D341Med (cell line): ENCODE measurements around the gene NUP153.
A peak's percentile ranks its signal among the peaks of the same experiment; 100 is the strongest.
"Not testable (repeated sequence)": the region's sequence is repeated elsewhere in the genome, so short reads cannot be mapped to it uniquely, and the experiment has no call there.

Source experiments
- DNase-seq: peaks from one replicate; pipeline ENCODE4 v3.0.0; 2012; ENCODE audit warnings: low spot score

Gene NUP153

DNA sequence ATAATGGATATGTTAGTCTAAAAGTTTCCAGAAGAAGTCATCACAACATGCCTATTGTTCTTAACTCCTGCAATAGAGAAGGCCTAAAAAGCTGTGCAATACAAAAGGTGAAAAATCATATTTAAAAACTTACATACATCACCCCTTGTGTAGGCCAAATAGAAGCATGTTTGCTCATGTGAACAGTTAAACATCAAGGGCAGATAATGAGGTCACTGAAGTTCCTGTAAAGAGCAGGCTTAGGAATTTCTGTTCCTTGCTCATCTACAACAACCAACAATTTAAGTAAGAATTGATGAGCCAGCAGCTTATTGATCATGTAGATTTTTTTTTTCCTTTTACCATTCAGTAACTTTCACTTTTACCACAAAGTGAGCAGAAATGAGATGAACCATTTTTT is 7.5 kb upstream of the NUP153 start:
- DNase-seq = no peak

DNA sequence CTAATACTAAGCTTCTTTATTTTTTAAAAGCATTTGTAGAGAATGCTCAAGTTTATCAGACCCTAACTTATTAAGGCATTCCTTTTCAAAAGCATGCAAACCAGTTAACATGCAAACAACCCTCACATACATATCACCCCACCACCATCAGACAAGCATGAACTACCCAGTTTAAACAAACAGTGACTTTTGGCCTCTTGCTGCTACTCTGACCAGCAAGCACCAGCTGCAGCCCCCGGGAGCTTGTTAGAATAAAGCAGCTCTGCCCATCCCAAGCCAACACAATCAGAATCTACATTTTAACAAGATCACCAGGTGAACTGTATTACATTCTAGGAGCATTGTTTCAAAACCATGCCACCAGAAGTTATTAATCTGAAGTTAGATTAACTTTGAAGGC is 5.9 kb upstream of the NUP153 start:
- DNase-seq = no peak

- no peak for DNase-seq
Observed at GRCh38 chr6:17710331-17710730, 3.6 kb upstream of the NUP153 start.

DNA sequence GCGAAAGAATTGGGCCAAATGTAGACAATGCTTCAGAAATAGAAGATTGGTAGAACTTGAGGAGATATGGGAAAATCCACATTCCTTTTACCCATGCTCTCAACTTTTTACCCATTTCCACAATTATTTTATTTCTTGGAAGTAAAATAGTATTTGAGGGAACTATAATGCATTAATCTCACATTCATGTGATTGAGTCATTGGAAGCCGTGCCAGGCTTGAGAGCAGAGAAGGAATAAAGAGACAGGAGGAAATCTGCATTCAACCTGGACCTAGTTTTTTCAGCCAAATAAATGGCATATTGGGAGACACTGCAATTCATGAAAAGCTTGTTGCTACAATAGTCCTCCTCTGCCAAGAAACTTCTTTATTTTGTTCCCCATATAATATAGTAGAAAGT is 2.8 kb upstream of the NUP153 start:
- no peak for DNase-seq

GRCh38 chr6:17708035-17708434 is 1.3 kb upstream of the NUP153 start:
- not testable (repeated sequence) for DNase-seq

- DNase-seq = no peak
Observed at GRCh38 chr6:17707371-17707651, 586 bp upstream of the NUP153 start.

DNA sequence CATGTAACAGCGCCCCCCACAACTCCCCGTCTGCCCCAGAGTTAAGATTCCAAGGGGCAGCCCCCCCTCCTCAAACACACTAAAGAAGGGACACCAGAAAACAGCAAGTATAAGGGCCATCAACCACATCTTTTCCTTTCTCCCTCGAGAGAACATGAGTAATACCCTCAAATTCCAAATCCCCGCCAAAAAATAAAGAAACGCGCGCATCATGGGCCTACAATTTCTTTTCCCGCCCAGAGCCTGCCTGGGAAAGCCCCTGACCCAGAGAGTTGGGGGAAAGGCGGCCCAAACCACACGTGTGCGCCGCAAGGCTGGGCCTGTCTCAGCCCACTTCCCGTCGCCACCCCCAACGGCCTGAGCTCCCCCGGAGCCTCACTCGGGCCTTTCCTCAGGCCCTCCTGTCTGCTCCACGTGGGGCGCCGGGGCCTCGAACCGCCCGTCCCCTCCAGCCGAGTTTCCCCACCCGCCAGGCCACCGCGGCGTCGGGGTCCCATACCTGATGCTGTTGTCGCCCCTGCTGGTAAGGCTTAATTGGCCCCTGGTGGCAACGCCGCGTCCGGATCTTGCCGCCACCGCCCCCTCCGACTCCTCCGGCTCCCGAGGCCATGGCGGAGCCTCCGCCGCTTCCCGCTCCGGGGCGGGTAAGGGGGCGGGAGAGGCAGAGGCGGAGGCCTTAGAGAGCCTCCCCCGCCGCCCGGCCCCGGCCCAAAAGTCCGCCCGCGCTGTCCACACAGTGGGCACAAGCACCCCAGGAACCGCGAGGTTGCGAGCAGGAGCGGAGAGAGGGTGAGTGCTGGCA is 746 bp downstream of the NUP153 start:
- DNase-seq = peak; percentile 70

DNA sequence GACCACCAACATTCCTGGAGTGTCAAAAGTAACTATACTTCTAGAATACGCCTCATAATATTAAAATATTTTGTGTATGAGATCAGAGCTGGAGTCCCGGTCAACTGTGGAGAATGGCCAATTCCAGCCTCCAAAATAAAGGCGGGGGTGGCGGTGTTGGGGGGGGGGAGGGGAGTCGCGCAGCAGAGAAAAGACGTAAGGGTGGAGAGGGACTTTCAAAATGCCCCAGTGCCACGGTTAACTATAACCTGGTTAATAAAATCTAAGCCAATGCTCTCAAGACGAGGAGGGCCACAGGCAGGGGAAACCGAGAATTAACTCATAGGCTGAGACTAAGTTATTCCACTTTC is 1.3 kb downstream of the NUP153 start:
- peak; percentile 47 for DNase-seq

- DNase-seq = no peak
Observed at GRCh38 chr6:17703256-17703694, 3.5 kb downstream of the NUP153 start.

DNA sequence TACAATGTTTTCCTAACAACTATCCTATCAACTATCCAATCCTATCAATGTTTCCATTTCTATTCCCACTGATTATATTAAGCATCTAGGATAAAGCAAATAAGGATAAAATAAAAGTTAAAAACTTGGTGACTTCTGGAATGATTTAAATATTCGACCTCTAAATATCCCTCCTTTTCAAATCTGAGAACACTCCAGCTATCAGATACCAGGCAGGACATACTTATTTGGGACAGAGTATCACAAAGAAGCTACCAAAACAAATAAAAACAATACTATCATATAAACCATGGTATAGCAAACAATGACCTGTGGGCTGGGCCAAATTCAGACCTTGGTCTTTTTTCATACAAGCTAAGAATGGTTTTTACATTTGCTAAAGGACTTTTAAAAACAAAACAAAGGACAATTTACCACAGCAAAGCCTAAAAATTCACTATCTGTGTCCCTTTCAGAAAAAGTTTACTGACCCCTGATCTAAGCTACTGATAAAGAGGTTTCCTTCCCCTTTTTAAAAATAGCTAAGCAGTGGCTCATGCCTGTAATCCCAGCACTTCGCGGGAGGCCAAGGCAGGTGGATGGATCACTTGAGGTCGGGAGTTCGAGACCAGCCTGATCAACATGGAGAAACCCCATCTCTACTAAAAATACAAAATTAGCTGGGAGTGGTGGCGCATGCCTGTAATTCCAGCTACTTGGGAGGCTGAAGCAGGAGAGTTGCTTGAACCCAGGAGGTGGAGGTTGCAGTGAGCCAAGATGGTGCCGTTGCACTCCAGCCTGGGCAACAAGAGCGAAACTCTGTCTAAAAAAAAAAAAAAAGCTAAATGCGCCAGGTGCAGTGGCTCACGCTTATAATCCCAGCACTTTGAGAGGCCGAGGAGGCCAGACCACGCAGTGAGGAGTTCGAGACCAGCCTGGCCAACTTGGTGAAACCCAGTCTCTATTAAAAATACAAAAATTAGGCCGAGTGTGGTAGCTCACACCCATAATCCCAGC is 6.0 kb downstream of the NUP153 start:
- DNase-seq = no peak

DNA sequence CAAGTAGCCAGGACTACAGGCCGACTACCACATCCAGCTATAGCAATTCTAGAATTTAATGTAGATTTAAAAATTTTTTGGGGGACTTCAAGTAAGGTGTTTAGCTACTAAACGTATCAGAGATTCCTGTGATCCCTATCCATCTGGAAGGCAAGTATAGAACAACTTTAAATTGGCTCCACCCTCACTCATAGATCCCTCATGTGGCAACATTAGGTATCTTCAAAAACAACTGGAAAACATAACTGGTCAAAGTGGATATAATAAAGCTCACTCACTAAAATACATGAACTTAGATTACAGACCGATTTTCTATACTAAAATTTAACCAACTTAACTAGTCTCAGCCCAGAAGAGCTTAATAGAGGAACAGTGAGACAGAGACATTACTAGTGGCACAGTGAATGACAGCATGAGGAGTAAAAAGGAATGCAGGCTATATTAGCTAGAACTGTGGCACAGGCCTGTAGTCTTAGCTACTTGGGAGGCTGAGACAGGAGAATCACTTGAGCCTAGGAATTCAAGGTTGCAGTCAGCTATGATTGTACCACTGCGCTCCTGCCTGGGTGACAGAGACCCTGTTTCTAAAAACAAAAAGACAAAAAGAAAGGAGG is 14.7 kb downstream of the NUP153 start:
- no peak for DNase-seq

DNA sequence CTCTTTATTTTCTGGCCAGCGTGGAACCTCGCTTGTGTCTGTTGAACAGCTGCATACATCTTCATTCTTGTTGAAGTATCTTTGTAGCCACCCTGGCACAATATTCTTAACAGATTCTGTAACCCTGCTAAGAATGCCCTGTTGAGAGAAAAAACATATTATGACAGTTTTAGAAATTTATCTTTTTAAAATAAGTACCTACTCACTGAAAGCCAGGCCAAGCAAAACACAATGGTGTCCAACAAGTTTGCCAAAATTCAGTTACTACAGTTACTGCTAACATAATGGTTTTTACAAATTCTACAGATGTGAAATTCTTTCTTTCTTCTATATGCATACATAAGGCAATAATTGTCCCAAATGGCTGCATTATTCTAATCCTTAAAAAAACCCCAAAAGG is 18.2 kb downstream of the NUP153 start:
- DNase-seq = no peak

DNA sequence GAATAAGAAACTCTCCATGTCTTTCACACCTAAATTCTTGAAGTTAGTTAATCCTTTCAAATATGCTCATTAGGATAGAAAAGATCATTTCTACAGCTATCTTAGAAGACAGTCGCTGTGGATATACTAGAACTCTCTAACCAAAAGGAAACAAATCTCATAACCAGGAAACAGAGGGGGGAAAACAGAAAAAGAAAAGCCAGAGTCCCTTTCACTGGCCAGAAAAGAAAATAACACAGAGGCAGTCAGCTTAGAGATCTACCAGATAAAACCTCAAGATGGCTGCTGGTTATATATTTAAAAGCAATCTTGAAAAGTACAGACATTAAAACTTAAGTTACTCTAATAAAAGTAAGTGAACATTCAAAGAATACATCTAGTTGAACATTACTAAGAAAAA is 19.6 kb downstream of the NUP153 start:
- no peak for DNase-seq

DNA sequence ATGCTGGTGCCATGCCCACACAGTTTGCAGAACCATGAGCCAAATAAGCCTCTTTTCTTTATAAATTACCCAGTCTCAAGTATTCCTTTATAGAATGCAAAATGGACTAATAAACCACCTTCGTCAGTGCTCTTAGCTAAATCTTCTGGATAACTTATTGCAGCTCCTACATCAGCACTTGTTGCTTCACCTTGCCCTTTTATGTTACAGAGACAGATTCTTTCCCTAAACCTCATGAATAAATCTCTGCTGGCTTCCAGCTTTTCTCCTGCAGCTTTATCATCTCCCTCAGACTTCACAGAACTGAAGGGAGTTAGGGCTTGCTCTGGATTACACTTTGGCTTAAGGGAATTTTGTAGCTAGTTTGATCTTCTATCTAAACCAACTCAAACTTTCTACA is 22.6 kb downstream of the NUP153 start:
- no peak for DNase-seq

DNA sequence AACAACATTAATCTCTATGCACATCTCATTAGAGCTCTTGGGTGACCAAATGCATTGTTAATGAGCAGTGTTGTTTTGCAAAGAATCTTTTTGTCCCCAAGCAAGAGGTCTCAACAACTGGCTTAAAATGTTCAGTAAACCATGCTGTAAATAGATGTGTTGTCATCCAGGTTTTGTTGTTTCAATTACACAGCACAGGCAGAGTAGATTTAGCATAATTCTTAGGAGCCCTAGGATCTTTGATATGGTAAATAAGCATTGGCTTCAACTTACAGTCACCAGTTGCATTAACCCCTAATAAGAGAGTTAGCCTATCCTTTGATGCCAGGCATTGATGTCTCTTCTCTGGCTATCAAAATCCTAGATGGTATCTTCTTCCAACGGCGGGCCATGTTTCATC is 23.3 kb downstream of the NUP153 start:
- DNase-seq = no peak

GRCh38 chr6:17679726-17680125 is 27.0 kb downstream of the NUP153 start:
- no peak for DNase-seq

GRCh38 chr6:17677602-17678001 is 29.1 kb downstream of the NUP153 start:
- no peak for DNase-seq

DNA sequence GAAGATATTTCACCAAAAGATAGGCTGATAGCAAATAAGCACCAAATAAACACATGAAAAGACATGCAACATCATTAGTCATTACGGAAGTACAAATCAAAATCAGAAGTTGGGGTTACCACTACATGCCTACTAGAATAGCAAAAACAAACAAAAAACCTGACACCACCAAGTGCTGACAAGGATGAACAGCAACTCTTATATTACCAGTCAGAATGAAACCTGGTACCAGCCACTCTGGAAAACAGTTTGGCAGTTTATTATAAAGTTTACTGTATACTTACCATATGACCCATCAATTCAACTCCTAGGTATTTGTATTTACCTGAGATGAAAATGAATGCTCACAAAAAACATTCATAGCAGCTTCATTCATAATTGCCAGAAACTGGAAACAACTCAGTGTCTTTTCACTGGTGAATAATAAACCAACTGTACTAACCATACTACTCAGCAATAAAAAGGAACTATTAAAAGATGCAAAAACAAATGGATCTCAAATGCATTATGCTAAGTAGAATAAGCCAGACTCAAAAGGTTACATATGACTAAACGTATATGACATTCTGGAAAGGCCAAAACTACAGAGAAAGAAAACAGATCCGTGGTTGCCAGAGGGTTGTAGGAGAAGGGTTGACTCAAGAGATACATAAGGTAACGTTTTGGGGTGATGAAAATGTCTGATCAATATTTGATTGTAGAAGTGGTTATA is 33.0 kb downstream of the NUP153 start:
- DNase-seq = no peak

DNA sequence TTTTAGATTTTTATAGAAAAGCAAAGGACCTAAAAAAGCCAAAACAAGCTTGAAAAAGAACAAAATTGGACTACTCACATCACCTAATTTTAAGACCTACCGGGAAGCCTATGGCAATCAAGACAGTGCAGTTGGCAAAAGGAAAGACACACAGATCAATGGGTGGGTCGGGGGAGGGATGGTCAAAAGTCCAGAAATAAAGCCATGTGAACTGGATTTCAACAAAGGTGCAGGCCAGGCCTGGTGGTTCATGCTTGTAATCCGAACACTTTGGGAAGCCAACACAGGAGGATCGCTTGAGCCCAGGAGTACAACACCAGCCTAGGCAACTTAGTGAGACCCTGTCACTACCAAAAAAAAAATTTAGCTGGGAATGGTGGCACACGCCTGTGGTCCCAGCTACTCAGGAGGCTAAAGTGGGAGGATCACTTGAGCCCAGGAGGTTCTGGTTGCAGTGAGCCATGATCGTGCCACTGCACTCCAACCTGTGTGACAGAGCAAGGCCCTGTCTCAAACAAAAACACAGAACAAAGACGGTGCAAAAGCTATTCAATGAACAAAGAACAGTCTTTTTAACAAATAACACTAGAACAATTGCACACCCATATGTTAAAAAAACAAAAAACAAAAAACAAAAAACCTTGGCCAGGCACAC is 34.5 kb downstream of the NUP153 start:
- DNase-seq = no peak

DNA sequence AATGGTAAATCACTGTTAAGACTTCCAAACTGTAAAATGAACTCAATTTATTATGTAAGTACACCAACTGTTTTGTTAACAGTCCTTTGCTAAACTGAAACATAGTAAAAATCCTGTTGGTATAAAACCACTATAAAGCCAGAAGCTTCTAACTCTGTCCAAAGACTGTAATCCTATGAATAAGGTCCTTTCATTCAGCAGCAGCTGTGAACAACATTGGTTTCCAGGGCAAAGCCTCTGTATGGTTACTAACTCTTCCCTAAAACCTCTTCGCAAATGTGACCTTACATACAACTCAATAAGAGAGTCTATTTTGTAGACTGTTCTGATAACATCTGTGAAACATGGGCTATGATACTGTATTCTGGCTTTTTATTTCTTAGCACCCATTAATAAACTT is 40.1 kb downstream of the NUP153 start:
- DNase-seq = no peak

GRCh38 chr6:17665132-17665531 is 41.6 kb downstream of the NUP153 start:
- DNase-seq = no peak

DNA sequence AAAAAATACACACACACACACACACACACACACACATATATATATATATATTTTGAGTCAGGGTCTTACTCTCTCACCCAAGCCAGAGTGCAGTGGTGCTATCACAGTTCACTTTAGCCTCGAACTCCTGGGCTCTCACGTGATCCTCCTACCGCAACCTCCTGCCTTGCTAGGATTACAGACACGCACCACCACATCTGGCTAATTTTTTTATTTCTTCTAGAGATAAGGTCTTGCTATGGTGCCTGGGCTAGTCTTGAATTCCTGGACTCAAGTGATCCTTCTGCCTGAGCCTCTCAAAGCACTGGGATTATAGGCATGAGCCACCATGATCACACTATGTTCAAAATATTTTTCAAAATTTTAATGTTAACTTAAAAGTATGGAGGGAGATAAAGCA is 43.5 kb downstream of the NUP153 start:
- DNase-seq = no peak
